NCI-H1436 (cell line): Measurements from ENCODE around the gene GLIS1.

Experiments
- DNase-seq: peaks from one replicate; lab custom pipeline; 2025; lab: John Stamatoyannopoulos, UW

The GLIS1 gene

GRCh38 chr1:53593758-53594380 lies 145.1 kb downstream of the GLIS1 start:
- no peak for DNase-seq

- no peak for DNase-seq
Observed at GRCh38 chr1:53592985-53593757, 145.8 kb downstream of the GLIS1 start.

GRCh38 chr1:53592521-53592982 lies 146.4 kb downstream of the GLIS1 start:
- DNase-seq: no peak

- DNase-seq: no peak
Observed at GRCh38 chr1:53591924-53592323, 147.0 kb downstream of the GLIS1 start.

- DNase-seq: no peak
Observed at GRCh38 chr1:53590531-53591515, 148.1 kb downstream of the GLIS1 start.

- DNase-seq: no peak
Observed at GRCh38 chr1:53590104-53590503, 148.9 kb downstream of the GLIS1 start.

GRCh38 chr1:53589043-53589887 lies 149.7 kb downstream of the GLIS1 start:
- no peak for DNase-seq

- no peak for DNase-seq
Observed at GRCh38 chr1:53588053-53588779, 150.7 kb downstream of the GLIS1 start.

- no peak for DNase-seq
Observed at GRCh38 chr1:53587252-53587988, 151.5 kb downstream of the GLIS1 start.

- DNase-seq: no peak
Observed at GRCh38 chr1:53586765-53587164, 152.2 kb downstream of the GLIS1 start.

GRCh38 chr1:53585565-53585964 lies 153.4 kb downstream of the GLIS1 start:
- DNase-seq: no peak

- no peak for DNase-seq
Observed at GRCh38 chr1:53585129-53585528, 153.8 kb downstream of the GLIS1 start.

GRCh38 chr1:53584777-53585107 lies 154.2 kb downstream of the GLIS1 start:
- no peak for DNase-seq

GRCh38 chr1:53583868-53584776 lies 154.8 kb downstream of the GLIS1 start:
- no peak for DNase-seq

GRCh38 chr1:53583021-53583867 lies 155.7 kb downstream of the GLIS1 start:
- DNase-seq: no peak

- no peak for DNase-seq
Observed at GRCh38 chr1:53582211-53583020, 156.5 kb downstream of the GLIS1 start.

GRCh38 chr1:53581476-53581875 lies 157.5 kb downstream of the GLIS1 start:
- no peak for DNase-seq
